HG03175 (cell line): ENCODE results near the gene SPACA7.

Experiments used
- ATAC-seq: cut with Tn5 transposase; IDR thresholded peaks from one replicate; pipeline ENCODE4 v1.9.1; 2021; ENCODE audit warnings: mild to moderate bottlenecking, moderate library complexity; ENCODE audit not compliant: unreplicated experiment

SPACA7 gene

GRCh38 chr13:112446867-112447266, 70.7 kb downstream of the SPACA7 start:
- ATAC-seq = no peak

DNA sequence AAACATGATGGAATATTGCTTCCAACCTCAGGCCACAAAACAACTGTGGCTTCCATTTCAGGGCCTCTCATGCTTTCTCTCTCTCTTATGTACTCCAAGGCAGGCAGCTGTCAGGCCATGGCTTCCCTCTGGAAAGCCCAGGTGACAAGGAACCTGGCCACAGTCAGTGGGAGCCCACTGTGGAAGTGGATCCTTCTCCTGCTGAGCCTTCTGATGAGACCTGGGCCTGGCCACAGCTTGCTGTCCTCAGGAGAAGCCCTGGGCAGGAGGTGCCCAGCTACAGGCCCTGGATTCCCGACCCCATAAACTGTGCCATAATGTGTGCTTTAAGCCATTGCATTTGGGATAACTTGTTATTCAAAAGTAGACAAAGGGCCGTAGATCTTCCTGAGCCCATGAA, 71.2 kb downstream of the SPACA7 start:
- no peak for ATAC-seq

DNA sequence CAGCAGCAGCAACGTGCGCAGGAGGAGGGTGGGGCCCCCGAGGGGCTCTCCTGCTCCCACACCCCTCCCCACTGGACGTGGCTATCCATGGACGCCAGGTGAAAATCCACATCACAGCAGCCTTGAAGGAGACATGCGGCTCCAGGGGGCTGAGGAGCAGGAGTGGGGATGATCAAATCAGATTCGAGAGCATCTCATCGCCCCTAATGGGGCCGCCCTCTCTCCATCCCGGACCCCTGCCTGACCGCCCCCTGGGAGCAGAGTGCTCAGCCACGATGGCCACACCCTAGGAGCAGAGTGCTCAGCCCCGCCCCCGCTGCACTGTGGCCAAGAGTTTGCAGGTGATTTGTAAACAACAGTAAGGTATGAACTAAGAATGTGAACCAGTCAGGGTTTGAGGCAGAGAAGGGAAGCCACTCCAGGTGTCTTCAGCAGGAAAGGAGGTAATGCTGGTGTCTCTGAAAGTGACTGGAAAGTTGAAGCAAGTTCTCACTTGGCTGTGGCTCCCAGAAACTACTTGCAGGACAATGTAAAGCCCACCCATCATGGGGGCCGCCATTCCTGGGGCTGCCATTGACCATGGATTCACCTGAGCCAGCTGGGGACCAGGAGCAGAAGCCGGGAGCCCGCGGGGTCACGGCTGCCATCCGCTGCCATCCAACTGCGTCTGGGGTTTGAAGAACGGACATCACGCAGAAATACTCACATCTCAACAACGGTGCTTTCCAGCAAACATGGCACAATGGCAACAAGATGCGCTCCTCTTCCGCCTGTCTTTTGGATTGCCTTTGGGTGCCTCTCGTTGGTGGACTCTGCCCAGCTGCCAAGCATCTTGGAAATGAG, 71.8 kb downstream of the SPACA7 start:
- no peak for ATAC-seq

GRCh38 chr13:112448621-112449544, 72.7 kb downstream of the SPACA7 start:
- no peak for ATAC-seq

- ATAC-seq = no peak
Measured at GRCh38 chr13:112449545-112449930, 73.4 kb downstream of the SPACA7 start.

DNA sequence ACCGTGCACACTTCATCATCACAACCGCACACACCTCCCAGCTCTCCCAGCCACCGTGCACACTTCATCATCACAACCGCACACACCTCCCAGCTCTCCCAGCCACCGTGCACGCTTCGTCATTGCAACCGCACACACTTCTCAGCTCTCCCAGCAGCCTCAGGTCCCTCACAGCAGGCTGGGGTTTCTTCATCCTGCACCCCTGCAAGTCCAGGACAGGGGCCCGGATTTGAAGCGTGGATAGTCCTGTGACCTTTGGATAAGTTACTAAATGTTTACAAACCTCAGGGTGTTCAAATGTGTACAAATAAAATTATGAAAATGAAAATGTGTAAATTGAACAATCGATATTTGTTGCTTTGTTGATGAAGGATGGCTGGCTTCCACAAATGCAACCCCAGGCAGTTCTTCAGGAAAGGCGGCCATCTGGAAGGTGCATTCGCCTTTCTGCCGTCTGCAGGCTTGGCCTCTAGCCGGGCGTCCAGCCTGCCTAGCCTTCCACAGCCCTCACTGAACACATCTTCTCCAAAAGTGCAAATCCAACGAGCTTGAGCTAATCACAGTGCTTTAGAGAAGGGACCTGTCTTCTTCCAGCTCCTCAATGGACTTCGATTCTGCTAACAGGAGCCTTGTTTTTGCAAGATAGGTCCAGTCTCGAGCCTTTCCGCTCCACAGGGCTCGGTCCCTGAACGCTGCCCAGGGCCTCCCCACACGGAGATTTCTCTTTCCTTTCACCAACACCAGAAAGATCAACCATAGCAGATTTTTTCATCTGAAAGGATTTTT, 74.2 kb downstream of the SPACA7 start:
- ATAC-seq = no peak

- ATAC-seq = no peak
Measured at GRCh38 chr13:112450904-112451240, 74.7 kb downstream of the SPACA7 start.

DNA sequence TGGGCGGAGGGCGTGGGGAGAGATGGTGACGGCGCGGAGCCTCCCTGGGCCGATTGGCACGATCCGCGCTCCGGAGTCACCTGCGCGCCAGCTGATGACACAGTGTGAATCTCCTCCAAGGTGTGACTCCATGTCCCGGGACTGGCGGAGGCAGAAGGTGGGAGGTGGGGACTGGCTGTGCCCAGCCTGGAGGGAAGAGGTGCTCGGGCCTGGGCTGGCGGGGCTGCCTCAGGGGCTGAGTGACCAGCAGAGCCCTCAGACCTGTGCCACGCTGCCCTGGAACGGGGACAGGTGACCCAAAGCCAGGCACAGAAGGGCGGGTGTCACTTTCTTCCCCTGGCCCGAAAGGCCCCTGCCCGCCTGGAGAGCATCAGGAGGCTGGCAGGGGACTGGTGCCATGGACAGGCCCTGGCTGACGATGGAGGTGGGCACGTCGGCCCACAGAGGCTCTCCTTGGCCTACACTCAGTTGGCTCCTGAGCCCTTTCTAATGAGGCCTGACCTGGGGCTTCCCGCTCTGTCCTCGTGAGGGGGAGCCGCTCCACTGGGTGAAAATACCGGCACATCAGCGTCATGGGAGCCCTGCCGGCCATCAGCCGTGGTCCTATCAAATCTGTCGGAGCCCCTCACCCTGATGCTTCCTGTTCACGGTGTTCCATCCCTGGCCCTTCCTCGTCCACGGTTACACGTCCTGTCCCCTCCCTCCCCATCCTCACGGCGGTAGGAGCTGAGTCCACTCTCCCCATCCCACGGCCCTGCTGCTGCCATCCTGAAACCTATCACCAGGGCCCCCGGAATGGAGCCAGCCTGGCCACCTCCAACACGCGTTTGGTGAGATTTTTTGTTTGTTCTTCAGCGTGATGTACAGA, 75.6 kb downstream of the SPACA7 start:
- ATAC-seq = no peak

DNA sequence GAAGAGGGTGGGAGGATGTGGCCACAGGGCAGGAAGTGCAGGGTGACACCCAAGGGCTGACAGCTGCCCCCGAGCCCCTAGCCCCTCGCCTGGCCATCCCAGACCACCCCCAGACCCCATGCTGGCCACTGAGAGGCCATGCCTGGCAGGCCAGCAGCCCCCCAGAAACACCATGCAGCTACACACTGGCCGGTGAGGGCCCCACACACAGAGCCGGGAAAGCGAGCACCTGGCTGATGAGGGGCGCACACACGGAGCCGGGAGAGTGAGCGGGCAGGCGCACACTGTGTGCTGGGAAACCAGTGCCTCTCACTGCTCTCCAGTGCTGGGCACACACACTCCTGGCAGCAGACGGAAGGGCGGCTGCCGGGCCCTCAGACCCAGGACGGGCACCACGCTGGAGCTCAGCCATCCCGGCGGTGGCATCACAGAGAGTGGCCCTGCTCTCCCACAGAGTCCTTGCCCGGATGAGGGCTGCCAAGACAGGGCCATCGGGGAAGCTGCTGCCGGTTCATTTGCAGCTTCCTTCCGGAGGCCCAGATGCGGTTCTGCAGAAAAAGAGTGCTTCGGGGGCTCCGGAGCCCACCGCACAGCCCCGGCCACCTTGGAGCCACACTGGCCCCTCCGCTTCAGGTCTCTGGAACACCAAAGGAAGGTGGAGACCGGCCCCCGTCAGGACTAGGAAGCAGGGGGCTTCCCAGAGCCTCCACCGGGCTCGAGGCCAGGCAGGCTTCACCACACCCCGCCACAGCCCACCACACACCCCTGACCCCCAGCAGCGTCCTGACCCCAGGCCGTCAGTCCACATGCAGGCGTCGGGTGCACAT, 76.4 kb downstream of the SPACA7 start:
- no peak for ATAC-seq

- ATAC-seq = no peak
Measured at GRCh38 chr13:112453207-112453829, 77.2 kb downstream of the SPACA7 start.

- no peak for ATAC-seq
Measured at GRCh38 chr13:112453874-112454647, 77.9 kb downstream of the SPACA7 start.

- ATAC-seq = no peak
Measured at GRCh38 chr13:112454648-112455334, 78.6 kb downstream of the SPACA7 start.

GRCh38 chr13:112455476-112456059, 79.4 kb downstream of the SPACA7 start:
- ATAC-seq = no peak

DNA sequence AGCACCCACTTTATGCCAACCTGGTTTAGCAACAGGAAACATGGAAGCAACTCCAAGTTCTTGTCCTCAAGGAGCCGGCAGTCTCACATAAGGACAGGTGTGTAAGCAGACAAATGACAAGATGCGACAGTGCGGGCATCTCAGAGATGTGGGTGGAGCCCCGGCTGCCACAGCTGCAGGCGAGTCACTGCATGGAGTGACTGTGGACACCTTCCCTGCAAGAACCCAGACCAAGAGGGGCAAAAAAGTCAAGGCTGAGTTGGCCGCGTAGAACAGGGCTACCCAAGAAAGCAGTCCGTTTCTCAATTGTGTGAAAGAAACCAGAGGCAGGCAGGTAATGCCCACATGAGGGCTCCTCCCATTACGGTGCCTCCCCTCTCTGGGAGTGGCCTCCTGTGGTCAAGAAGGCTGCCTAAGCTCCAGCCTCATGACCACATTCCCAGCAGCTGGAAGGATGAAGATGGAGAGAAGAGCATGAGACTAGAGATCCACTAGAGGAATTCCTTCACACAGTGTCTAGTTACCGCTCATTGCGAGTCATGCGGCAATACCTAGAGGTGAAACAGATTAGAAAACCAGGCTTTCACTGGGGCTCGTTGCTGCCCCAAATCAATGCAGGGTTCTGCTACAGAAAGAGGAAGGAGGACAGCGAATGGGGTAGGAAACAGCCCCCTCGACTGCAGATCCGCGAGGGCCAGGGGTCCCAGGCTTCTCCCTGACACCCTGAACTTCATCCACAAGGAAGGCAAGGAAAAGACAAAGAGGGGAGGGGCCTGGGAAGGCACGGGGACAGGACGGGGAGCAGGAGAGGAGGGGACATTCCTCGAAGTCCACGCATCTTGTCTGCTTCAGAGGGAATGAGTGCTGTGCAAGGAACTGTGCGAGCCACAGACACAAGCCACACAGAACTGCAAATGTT, 80.2 kb downstream of the SPACA7 start:
- ATAC-seq = no peak

- ATAC-seq = no peak
Measured at GRCh38 chr13:112457081-112457480, 80.9 kb downstream of the SPACA7 start.

DNA sequence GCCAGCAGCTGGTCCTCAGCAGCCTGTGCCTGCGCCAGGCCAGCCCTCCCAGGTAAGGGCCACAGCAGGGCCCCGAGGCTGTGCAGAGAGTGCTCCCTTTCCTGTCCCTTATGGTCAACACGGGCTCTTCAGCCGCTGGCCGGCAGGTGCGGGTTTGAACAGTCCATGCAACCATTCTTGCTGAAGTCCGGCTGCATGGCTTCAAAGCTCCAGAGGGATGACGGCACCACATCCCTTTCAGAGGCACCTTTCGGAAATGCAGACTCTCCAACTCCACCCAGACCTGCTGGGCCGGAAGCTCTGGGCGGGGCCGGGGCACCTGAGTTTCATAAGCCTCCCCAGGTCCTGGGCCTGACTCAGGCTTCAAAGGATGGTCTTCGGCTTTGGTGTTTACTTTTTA, 81.3 kb downstream of the SPACA7 start:
- no peak for ATAC-seq
